HG03064 (cell line): ENCODE measurements around the gene ECSIT.
"Not testable (repeated sequence)": the region's sequence is repeated elsewhere in the genome, so short reads cannot be mapped to it uniquely, and the experiment has no call there.

Experiments used
- ATAC-seq: cut with Tn5 transposase; IDR thresholded peaks from one replicate; pipeline ENCODE4 v1.9.1; 2021; ENCODE audit warnings: low read depth; ENCODE audit not compliant: unreplicated experiment

The ECSIT gene

DNA sequence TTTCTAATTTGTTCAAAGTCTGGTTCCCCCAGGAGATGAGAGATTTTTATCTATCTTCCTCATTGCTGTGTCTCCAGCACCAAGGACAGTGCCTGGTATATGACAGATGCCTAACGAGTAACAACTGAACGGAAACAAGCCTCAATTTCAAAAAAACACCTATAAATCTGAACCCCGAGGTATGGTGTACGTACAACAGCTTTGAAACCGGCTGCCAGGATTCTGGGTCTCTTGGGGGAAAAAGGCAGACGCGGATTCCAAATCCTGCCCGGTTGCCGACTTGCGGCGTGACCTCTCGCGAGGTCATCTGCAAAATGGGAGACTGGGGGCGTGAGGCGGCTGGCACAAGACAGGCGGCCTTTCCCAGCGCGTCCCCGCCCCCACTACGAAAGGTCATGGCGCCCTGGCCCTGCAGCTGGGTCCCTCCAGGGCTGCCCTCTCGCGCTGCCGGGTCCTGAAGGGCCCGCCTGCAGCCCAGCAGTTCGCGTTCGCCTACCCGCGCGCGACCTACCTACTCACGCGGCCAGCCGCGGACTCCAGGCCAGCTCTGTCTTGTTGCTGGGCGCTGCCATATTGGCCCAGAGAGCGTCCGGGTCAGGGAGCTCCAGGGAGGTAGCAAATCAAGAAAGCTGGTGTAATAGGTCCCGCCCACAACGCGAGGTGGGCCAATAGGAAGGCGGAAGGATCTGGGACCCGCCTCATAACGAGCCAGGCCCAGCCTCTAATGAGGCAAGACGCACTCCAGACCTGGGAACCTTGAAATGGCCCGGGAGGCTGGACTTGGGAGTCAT is at the start of gene ECSIT:
ECSIT (minus strand) TSS at position 584 of the 791 bp plus-strand sequence. CDS start 9,964 bp downstream, outside the sequence.
- peak; percentile 85 for ATAC-seq

GRCh38 chr19:11577451-11578257 is 48.7 kb upstream of the ECSIT start, which contains the start of gene ACP5:
Gene ACP5 (minus strand): TSS chr19:11577645. CDS start chr19:11577317, 328 bp downstream.
- ATAC-seq, result no peak

GRCh38 chr19:11576227-11576626 is 47.3 kb upstream of the ECSIT start:
- no peak for ATAC-seq

GRCh38 chr19:11574689-11575088 is 45.8 kb upstream of the ECSIT start:
- ATAC-seq, result no peak

GRCh38 chr19:11573763-11574162 is 44.8 kb upstream of the ECSIT start:
- not testable (repeated sequence) for ATAC-seq

DNA sequence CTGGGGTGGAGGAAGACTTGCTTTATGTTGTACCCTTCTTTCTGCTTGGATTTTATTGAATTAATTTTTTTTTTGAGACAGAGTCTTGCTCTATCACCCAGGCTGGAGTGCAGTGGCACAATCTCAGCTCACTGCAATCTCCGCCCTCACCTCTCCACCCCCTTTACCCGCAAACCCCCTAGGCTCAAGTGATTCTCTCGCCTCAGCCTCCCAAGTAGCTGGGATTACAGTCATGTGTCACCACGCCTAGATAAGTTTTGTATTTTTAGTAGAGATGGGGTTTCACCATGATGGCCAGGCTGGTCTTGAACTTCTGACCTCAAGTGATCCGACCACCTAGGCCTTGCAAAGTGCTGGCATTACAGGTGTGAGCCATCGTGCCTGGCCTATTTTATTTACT is 44.4 kb upstream of the ECSIT start:
- ATAC-seq, result not testable (repeated sequence)

DNA sequence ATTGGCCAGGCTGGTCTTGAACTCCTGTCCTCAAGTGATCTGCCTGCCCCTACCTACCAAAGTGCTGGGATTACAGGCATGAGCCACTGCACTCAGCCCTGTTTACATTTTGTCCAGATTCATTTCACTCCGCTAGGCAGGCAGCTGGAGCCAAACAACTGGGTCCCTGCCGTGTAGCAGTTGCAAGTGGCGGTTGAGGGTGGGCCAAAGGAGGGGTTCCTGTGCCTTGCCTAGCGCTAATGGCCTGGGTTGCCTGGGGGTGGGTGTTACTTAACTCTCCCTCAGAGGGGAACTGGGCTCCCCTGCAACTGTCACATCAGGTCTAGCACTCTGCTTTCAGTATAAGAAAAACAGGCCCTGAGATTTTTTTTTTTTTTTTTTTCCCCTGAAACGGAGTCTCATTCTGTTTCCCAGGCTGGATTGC is 41.1 kb upstream of the ECSIT start:
- no peak for ATAC-seq

GRCh38 chr19:11566164-11566563 is 37.2 kb upstream of the ECSIT start:
- no peak for ATAC-seq

DNA sequence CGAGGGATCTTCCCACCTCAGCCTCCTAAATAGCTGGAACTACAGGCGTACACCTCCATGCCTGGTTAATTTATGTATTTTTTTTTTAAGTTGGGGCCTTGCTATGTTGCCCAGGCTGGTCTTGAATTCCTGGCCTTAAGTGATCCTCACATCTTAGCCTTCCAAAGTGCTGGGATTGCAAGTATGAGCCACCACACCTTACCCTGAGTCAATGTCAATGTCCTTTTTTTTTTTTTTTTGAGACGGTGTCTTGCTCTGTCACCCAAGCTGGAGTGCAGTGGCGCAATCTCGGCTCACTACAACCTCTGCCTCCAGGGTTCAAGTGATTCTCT is 36.7 kb upstream of the ECSIT start:
- not testable (repeated sequence) for ATAC-seq

DNA sequence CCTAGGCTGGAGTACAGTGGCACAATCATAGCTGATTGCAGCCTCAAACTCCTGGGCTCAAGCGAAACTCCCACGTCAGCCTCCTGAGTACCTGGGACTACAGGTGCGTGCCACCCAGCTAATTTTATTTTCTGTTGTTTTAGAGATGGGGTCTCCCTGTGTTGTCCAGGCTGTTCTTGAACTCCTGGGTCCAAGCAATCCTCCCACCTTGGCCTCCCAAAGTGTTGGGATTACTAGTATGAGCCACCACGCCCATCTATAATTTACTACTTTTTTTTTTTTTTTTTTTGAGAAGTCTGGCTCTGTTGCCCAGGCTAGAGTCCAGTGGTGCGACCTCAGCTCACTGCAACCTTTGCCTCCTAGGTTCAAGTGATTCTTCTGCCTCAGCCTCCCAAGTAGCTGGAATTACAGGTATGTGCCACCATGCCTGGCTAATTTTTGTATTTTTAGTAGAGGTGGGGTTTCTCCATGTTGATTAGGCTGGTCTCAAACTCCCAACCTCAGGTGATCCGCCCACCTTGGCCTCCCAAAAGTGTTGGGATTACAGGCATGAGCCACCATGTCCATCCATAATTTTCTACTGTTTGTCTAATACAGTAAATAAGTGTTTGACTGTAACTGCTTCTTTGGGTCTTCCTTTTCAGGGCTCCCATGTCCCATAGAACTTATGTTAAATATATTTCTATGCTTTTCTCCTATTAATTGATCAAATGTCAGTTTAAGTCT is 35.3 kb upstream of the ECSIT start:
- not testable (repeated sequence) for ATAC-seq

GRCh38 chr19:11563532-11563931 is 34.6 kb upstream of the ECSIT start:
- no peak for ATAC-seq

GRCh38 chr19:11560404-11561051 is 31.6 kb upstream of the ECSIT start:
- no peak for ATAC-seq

GRCh38 chr19:11558881-11559828 is 30.2 kb upstream of the ECSIT start, which contains the start of gene ELOF1:
Gene ELOF1 (minus strand): TSS chr19:11559230. CDS start chr19:11554347, 4,883 bp downstream.
- peak; percentile 54 for ATAC-seq

- no peak for ATAC-seq
Measured at GRCh38 chr19:11556634-11557420, 27.9 kb upstream of the ECSIT start.

DNA sequence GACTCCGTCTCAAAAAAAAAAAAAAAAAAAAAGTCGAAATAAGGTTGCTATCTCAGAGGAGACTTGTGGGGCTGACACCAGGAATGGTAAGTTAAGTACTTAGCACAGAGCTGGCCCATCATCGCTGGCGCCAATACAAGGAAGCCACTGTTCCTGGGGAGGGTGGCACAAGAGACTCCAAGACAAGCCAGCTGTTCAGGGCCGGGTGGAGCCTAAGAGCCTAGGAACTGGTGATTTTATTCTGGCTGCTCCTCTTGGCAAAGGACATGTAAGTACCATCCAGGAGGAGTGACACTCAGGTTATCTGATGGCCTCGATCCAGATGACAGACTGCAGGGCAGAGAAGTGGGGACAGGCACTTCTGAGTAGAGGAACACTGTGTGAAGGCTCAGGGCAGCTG is 26.3 kb upstream of the ECSIT start:
- no peak for ATAC-seq

DNA sequence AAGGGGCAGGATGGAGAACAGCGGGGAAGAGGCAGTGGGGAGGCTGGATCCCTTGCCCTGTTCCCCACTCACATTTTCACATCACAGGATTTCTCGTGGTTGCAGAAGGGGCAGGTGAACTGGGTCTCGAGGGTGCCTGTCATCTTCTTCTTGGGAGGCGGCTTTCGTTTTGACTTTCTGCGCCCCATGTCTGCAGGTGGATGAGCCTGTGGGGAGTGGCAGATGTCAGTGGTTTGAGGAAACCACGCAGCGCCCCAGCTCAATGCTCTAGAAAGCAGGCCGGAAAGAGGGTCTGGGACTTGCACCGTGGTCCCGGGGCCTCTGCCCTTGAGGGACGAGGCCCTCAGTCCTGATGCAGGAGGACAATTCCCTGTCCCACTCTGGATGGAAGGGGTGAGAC is 25.2 kb upstream of the ECSIT start:
- ATAC-seq, result no peak

- no peak for ATAC-seq
Measured at GRCh38 chr19:11552666-11553372, 23.9 kb upstream of the ECSIT start.
